ENCODE data around the gene OR2K2.
"Not testable (repeated sequence)": the region's sequence is repeated elsewhere in the genome, so short reads cannot be mapped to it uniquely, and the experiment has no call there.

OR2K2 gene, protein sequence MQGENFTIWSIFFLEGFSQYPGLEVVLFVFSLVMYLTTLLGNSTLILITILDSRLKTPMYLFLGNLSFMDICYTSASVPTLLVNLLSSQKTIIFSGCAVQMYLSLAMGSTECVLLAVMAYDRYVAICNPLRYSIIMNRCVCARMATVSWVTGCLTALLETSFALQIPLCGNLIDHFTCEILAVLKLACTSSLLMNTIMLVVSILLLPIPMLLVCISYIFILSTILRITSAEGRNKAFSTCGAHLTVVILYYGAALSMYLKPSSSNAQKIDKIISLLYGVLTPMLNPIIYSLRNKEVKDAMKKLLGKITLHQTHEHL

GRCh38 chr9:111330124-111330523 is at the start of gene OR2K2:
Gene OR2K2 (minus strand): TSS chr9:111330224. CDS start chr9:111328433, 1,791 bp downstream.
- DNase-seq, result no peak

DNA sequence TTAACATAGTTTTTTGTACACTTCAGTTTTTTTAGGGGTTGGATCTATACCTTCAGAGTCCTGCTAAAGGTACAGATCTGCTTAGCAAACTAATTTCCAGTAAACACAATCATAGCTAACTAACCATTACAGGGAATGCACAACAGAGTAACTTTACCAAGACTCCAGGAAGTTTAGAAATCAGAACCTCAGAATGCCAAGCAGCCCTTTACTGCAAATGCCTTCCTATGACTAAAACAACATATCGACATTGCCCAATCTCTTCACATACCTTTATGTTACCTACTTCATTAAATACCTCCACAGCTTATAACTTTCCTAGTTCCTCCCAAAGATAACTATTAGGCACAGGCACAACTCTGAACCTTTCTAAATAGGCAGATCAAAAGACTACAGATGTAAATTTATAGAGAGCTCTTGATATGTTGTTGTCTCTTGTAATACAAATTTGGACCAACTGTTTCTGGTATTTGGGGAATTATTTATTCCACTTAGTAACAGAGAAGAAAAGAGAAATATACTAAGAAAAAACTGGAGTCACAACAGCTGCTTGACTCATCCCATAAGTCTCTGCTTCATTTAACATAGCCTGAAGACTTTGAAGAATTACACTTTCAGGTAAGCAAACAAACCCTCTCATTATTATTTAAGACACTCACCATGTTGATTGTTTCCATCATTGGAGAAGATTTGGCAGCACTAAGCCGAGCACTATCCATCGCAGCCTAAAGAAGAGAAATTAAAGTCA is 46.0 kb upstream of the OR2K2 start:
- DNase-seq, result no peak

- no peak for DNase-seq
Observed at GRCh38 chr9:111375062-111375461, 45.0 kb upstream of the OR2K2 start.

- no peak for DNase-seq
Observed at GRCh38 chr9:111372297-111372696, 42.3 kb upstream of the OR2K2 start.

DNA sequence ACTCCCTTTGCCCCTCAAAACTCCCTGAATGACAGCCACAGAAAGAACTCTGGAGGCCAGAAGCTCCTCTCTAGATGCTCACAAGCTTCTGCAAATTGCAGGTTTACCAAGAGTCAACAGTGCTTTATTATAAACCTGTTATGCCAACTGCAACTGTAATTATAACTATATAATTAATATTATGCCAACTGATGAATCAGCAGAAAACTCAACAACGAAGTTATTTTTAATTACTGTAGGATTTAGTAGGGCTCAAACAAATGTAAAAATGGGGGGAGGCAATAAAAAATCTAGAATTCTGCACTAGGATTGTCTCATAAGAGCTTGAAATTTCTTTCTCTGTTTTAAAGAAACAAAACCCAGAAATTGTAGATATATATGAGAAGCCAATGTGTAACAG is 37.0 kb upstream of the OR2K2 start:
- DNase-seq, result no peak

- DNase-seq, result no peak
Observed at GRCh38 chr9:111362526-111362925, 32.5 kb upstream of the OR2K2 start.

DNA sequence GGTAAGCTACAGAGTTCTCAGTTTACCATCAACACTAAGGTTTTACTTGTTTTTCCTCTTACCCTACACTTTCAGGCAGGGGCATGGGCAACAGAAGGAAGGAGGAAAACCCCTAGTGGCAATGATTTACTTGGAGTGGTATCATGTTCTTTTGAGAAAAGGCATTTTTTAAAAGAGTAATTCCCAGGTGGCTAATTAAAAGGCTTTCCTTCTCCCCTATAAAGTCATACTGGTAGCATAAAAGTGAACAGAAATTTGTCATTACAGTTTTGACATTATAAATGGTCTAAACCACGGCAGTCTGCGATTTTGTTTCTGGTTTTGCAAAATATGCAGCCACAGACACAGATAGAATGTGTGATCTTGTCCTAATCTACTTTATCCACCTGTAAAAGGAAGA is 30.9 kb upstream of the OR2K2 start:
- DNase-seq, result no peak

DNA sequence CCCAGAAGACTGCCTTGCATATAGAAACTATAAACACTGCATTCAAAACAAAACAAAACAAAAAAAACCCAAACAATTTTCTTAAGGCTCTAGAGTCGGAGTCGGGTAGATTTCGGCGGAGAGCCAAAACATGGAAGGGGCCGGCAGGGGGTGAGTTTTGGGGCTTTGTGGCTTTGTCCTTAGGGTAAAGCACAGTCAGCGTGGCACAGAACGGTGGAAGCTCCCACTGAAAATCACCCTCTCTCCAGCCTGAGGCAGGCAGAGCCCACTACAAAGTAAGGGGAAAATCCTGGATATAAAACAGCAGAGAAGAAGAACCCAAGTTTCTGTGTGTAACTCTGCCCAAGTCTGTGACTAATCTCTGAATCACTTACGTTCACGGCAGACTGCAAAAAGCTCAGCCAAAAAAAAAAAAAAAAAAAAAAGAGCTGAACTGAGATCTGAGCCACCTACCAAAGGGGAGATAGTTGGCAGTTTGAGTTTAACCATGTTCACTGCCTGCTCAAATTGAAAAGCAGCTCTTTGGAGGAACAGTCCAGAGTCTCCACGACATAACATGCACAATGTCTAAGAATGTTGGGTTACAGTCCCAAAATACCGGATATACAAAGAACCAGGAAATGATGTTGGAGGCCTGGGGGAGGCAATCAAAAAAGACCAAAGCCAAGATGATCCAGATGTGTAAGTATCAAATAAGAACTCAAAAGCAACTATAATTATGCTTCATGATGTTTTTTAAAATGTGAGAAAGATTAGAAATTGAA is 26.6 kb upstream of the OR2K2 start:
- DNase-seq, result no peak

- no peak for DNase-seq
Observed at GRCh38 chr9:111352545-111352944, 22.5 kb upstream of the OR2K2 start.

DNA sequence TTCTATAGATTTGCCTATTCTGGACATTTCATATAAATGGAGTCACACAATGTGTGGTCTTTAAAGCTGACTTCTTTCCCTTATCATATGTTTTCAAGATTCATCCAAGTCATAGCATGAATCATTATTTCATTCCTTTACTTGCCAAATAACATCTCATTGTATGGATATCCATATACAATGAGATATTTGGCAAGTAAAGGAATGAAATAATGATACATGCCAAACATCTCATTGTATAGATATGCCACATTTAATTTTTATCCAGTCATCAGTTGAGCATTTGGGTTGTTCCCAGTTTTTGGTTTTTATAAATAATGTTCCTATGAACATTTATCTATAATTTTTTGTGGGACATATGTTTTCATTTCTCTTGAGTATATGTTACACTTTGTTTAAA is 20.5 kb upstream of the OR2K2 start:
- no peak for DNase-seq

GRCh38 chr9:111349766-111350165 is 19.7 kb upstream of the OR2K2 start:
- DNase-seq, result no peak

DNA sequence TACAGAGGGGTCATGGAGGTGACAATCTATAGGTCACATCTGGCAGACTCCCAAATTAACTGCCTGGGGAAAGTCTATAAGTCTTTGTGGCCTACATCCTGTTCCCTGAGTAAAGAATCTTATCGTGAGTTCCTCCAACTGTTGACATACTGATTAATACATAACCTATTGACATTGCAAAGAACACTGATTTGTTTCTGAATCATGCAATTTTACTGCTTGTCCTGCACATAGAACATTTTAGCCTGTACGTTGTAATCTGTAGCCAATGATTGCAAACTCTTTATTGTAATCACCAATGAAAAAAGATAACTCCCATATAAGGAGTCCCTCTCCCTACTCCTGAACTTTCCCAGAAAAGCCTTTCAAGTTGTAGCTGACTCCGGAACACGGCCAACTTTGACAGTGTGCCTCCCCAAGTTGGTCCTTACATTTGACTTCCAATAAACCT is 18.8 kb upstream of the OR2K2 start:
- no peak for DNase-seq

GRCh38 chr9:111334318-111334863 is 4.4 kb upstream of the OR2K2 start:
- not testable (repeated sequence) for DNase-seq

GRCh38 chr9:111320631-111321030 is 9.4 kb downstream of the OR2K2 start:
- no peak for DNase-seq

GRCh38 chr9:111316796-111317195 is 13.2 kb downstream of the OR2K2 start:
- no peak for DNase-seq

DNA sequence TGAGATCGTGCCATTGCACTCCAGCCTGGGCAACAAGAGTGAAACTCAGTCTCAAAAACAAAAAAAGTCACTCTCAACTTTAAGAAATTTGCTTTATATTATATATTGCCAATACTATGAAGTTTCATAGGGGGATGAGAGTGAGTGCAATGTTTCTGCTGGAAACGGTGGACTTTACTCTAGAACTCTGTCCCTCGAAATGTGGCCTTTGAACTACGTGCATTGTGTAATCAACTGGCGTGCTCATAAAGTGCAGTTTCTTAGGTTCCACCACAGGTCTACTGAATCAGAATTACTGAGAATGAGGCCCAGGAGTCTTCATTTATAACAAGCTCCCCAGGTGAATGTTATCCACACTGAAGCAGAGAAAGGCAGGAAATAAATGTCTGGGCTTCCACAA is 24.1 kb downstream of the OR2K2 start:
- no peak for DNase-seq

DNA sequence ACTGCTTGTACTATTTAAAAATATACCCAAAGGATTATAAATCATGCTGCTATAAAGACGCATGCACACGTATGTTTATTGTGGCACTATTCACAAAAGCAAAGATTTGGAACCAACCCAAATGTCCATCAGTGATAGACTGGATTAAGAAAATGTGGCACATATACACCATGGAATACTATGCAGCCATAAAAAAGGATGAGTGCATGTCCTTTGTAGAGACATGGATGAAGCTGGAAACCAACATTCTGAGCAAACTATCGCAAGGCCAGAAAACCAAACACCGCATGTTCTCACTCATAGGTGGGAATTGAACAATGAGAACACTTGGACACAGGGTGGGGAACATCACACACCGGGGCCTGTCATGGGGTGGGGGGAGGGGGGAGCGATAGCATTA is 26.0 kb downstream of the OR2K2 start:
- DNase-seq, result not testable (repeated sequence)

GRCh38 chr9:111301195-111301594 is 28.8 kb downstream of the OR2K2 start:
- DNase-seq, result no peak

DNA sequence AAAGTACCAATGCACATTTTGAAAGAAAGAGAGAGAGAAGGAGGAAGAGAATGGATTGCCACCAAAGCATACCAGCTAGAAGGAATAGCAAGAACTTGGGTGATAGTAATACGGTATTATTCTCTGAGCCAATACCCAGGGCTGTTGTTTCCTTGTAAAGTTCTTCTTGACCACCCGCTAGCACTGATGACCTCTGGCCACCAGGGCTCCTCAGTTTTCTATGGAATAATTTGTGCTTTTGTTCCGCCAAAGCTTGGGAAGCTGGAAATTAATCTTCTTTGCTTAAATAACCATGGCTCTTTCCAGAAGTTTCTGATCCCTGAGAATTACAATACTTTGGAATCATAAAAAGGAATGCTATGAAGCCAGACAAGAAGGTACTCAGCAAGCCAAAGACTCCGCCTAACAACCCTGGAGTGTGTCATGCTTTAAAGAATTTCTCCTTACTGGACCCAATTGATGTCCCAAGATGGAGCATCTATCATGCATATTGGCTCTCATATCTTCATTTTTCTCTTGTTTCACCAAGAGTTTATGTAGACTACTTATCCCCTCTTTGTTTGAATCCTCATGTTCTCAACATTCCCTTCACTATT is 29.8 kb downstream of the OR2K2 start:
- DNase-seq, result no peak

DNA sequence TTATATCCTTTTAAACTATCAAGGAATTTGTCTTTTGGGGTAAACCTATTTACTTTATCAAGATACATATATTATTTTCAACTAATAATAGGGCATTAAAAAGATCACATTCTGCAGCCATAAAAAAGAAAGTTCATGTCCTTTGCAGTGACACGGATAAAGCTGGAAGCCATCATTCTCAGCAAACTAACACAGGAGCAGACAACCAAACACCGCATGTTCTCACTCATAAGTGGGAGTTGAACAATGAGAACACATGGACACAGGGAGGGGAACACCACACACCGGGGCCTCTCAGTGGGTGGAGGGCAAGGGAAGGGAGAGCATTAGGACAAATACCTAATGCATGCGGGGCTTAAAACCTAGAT is 30.4 kb downstream of the OR2K2 start:
- not testable (repeated sequence) for DNase-seq

GRCh38 chr9:111298731-111299598 is 31.1 kb downstream of the OR2K2 start:
- no peak for DNase-seq

- no peak for DNase-seq
Observed at GRCh38 chr9:111298111-111298510, 31.9 kb downstream of the OR2K2 start.

Data from stimulated activated CD8-positive, alpha-beta memory T cell treated with anti-CD3 and anti-CD28 coated beads, Interleukin-4, amount 100 ng/mL, for 48 hours (primary cell).